Gastrocnemius medialis (tissue), 4 donors: ENCODE data around the gene GTF3C1. TPM values are rescaled to one million over a fixed set of nuclear protein-coding genes. Genes with fewer than 3 reads are reported as not detected.

Experiments
- ATAC-seq, 2 donors: fragments of 150-250 bp; one replicate each; pipeline ENCODE4 v1.9.1; 2016
- DNase-seq, 2 donors: peaks; one replicate each; pipeline ENCODE4 v3.0.0-alpha.2; 2019
- H3K27ac ChIP-seq, 4 donors: fragments of 200-600 bp; sonication (generic); 1 replicate in 1 of 4; 2 replicates in 3 of 4; pipeline ENCODE4 v1.5.1; 2016 to 2018; ENCODE audit warnings: mild to moderate bottlenecking in 2 of 4, moderate library complexity in 1 of 4
- H3K27me3 ChIP-seq, 3 donors: fragments of 200-600 bp; sonication (generic) in 2 of 3; 1 replicate in 1 of 3; 2 replicates in 2 of 3; pipeline versions ENCODE4 v1.5.1 to v1.6.0; 2016 to 2019; ENCODE audit warnings: mild to moderate bottlenecking in 1 of 3, moderate library complexity in 1 of 3
- H3K36me3 ChIP-seq, 2 donors: fragments of 200-600 bp; sonication (generic) in 1 of 2; one replicate each; pipeline ENCODE4 v1.5.1; 2017 to 2018
- H3K4me1 ChIP-seq, 2 donors: fragments of 200-600 bp; sonication (generic) in 1 of 2; one replicate each; pipeline ENCODE4 v1.5.1; 2016 to 2017; ENCODE audit warnings: mild to moderate bottlenecking in 2 of 2
- H3K4me3 ChIP-seq, 4 donors: fragments of 200-600 bp; sonication (generic) in 3 of 4; 1 replicate in 1 of 4; 2 replicates in 3 of 4; pipeline ENCODE4 v1.5.1; 2016 to 2019; ENCODE audit warnings: mild to moderate bottlenecking in 2 of 4
- H3K9me3 ChIP-seq, 3 donors: fragments of 200-600 bp; sonication (generic) in 2 of 3; 1 replicate in 1 of 3; 2 replicates in 2 of 3; pipeline ENCODE4 v1.5.1; 2016 to 2019
- CTCF ChIP-seq, 5 experiments: fragments of 450-650 bp in 3 of 5; fragments of 200-600 bp in 2 of 5; sonication (generic) in 2 of 5; IDR thresholded peaks in 4 of 5; conservative IDR thresholded peaks in 1 of 5; 1 replicate in 4 of 5; 2 replicates in 1 of 5; pipeline ENCODE4 v1.5.1; 2016 to 2019; ENCODE audit warnings: antibody characterized with exemption in 5 of 5, mild to moderate bottlenecking in 3 of 5, moderate library complexity in 3 of 5
- POLR2A ChIP-seq, 2 donors: fragments of 450-650 bp; IDR thresholded peaks; one replicate each; pipeline ENCODE4 v1.6.1; 2017; ENCODE audit warnings: antibody characterized with exemption in 2 of 2, mild to moderate bottlenecking in 2 of 2, moderate library complexity in 2 of 2
- in situ Hi-C, 4 donors: fragments of 200-750 bp; cut with MboI; loops; one replicate each; pipeline versions ENCODE4 v1.15.0 to v1.8.0; 2017; ENCODE audit warnings: low sequenced_read_pairs in 4 of 4
- intact Hi-C: fragments of 100-400 bp; cut with DNase I; formaldehyde crosslinking; loops from one replicate; pipeline ENCODE4 v1.15.1; 2023; ENCODE audit warnings: low total_unique reads
- total RNA-seq, 4 donors: library from RNA; depleted of rRNA; stranded (reverse); fragments of >200 nt; gene quantifications; one replicate each; pipeline versions ENCODE4 v1.1.0 to v1.2.3, GENCODE V29; 2016

Gene GTF3C1
- total RNA-seq, 4 donors from 2014 or later, result 52.0 to 108 (median 67.8) TPM

- H3K27me3 ChIP-seq, result peaks cover 22 to 24% (median 22%) of the 10 kb centered on the region in 3 donors
Measured at GRCh38 chr16:27445502-27446175, 104.1 kb downstream of the GTF3C1 start.

GRCh38 chr16:27444470-27444869 lies 105.2 kb downstream of the GTF3C1 start:
- in situ Hi-C loops (no loop called here), intact Hi-C loops (no loop called here)
- Histone ChIP-seq H3K36me3 (no peaks in the 10 kb centered on the region), H3K27me3 (peaks cover 13 to 21% (median 20%) of the 10 kb centered on the region in 3 donors), H3K27ac (no peak overlapping the region), H3K9me3 (peaks cover 0 to 10% (median 0%) of the 10 kb centered on the region in 3 donors), H3K4me3 (no peak overlapping the region), H3K4me1 (no peaks in the 10 kb centered on the region)
- TF ChIP-seq POLR2A (IDR thresholded peaks at IDR 0.05) (no peak), CTCF (IDR thresholded peaks at IDR 0.05 in 4 of 5, conservative IDR thresholded peaks at IDR 0.05 in 1 of 5) (no peak)
- no peak for ATAC-seq
- no peak for DNase-seq

More at GRCh38 chr16:27445502-27446175, 104.1 kb downstream of the GTF3C1 start:
- Histone ChIP-seq H3K4me1 (no peaks in the 10 kb centered on the region), H3K27ac (no peak overlapping the region), H3K36me3 (no peaks in the 10 kb centered on the region), H3K4me3 (no peak overlapping the region), H3K9me3 (peaks cover 0 to 10% (median 0%) of the 10 kb centered on the region in 3 donors)
- DNase-seq (no peak), ATAC-seq (no peak)
- TF ChIP-seq POLR2A (IDR thresholded peaks at IDR 0.05), result no peak
- no peak for TF ChIP-seq CTCF (IDR thresholded peaks at IDR 0.05 in 4 of 5, conservative IDR thresholded peaks at IDR 0.05 in 1 of 5)
- in situ Hi-C loops, result no loop called here
- intact Hi-C loops, result no loop called here

- H3K36me3 ChIP-seq, result no peaks in the 10 kb centered on the region
- H3K4me1 ChIP-seq, result no peaks in the 10 kb centered on the region
- H3K9me3 ChIP-seq, result peaks cover 0 to 10% (median 0%) of the 10 kb centered on the region in 3 donors
- in situ Hi-C loops (no loop called here), intact Hi-C loops (no loop called here)
- ATAC-seq, result no peak
- H3K27me3 ChIP-seq, result peaks cover 11 to 19% (median 16%) of the 10 kb centered on the region in 3 donors
- no peak for DNase-seq
- H3K27ac ChIP-seq, result no peak overlapping the region
- no peak overlapping the region for H3K4me3 ChIP-seq
- no peak for TF ChIP-seq CTCF (IDR thresholded peaks at IDR 0.05 in 4 of 5, conservative IDR thresholded peaks at IDR 0.05 in 1 of 5)
- no peak for TF ChIP-seq POLR2A (IDR thresholded peaks at IDR 0.05)
Measured at GRCh38 chr16:27444015-27444414, 105.7 kb downstream of the GTF3C1 start.

- no peak for ATAC-seq
- DNase-seq, result no peak
- Histone ChIP-seq H3K4me1 (no peaks in the 10 kb centered on the region), H3K9me3 (peaks cover 0 to 10% (median 0%) of the 10 kb centered on the region in 3 donors), H3K4me3 (no peak overlapping the region), H3K27me3 (peaks cover 0 to 8% (median 7%) of the 10 kb centered on the region in 3 donors), H3K36me3 (no peaks in the 10 kb centered on the region), H3K27ac (no peak overlapping the region)
- in situ Hi-C loops, result no loop called here
- TF ChIP-seq POLR2A (IDR thresholded peaks at IDR 0.05) (no peak), CTCF (IDR thresholded peaks at IDR 0.05 in 4 of 5, conservative IDR thresholded peaks at IDR 0.05 in 1 of 5) (no peak)
- intact Hi-C loops, result no loop called here
Measured at GRCh38 chr16:27441998-27442397, 107.7 kb downstream of the GTF3C1 start.
